ENCODE measurements around the gene MYBBP1A. TPM values are rescaled to one million over a fixed set of nuclear protein-coding genes. Genes with fewer than 3 reads are reported as not detected.
"Not testable (repeated sequence)": the region's sequence is repeated elsewhere in the genome, so short reads cannot be mapped to it uniquely, and the experiment has no call there.

The MYBBP1A gene
- polyA plus RNA-seq (ENCODE audit: insufficient read length in 12 of 12), result 10 to 100 TPM in 11 of 12 donors, not detected in 1; 22.4 to 77.3 (median 29.3) TPM
- long read RNA-seq, donor 1, partial matches to known transcripts, result 5 of 5 reads
- long read RNA-seq, donor 1, other reads (novel, unspliced or antisense), result 0 of 5 reads
- long read RNA-seq, donor 2, full-length matches to known transcripts, result 5 of 5 reads
- long read RNA-seq, donor 2, partial matches to known transcripts, result 0 of 5 reads
- long read RNA-seq, donor 2, other reads (novel, unspliced or antisense), result 0 of 5 reads
- long read RNA-seq, donor 3, partial matches to known transcripts, result 13 of 14 reads
- long read RNA-seq, donor 3, other reads (novel, unspliced or antisense), result 0 of 14 reads
- long read RNA-seq, donor 4, full-length matches to known transcripts, result 2 of 2 reads
- long read RNA-seq, donor 4, partial matches to known transcripts, result 0 of 2 reads
- long read RNA-seq, donor 4, other reads (novel, unspliced or antisense), result 0 of 2 reads
- long read RNA-seq, donor 5, full-length matches to known transcripts, result 1 of 1 reads
- long read RNA-seq, donor 5, partial matches to known transcripts, result 0 of 1 reads
- long read RNA-seq, donor 5, other reads (novel, unspliced or antisense), result 0 of 1 reads
- long read RNA-seq, donor 6, full-length matches to known transcripts, result 1 of 1 reads
- long read RNA-seq, donor 6, partial matches to known transcripts, result 0 of 1 reads
- long read RNA-seq, donor 6, other reads (novel, unspliced or antisense), result 0 of 1 reads
- long read RNA-seq, donor 7, partial matches to known transcripts, result 0 of 1 reads
- long read RNA-seq, donor 7, other reads (novel, unspliced or antisense), result 0 of 1 reads
- long read RNA-seq, donor 8, partial matches to known transcripts, result 0 of 1 reads
- long read RNA-seq, donor 8, other reads (novel, unspliced or antisense), result 0 of 1 reads
- long read RNA-seq, donor 9, full-length matches to known transcripts, result 2 of 2 reads
- long read RNA-seq, donor 9, partial matches to known transcripts, result 0 of 2 reads
- long read RNA-seq, donor 9, other reads (novel, unspliced or antisense), result 0 of 2 reads
- long read RNA-seq, donor 10, result 0 reads
- long read RNA-seq, donor 11, partial matches to known transcripts, result 0 of 2 reads
- long read RNA-seq, donor 11, other reads (novel, unspliced or antisense), result 0 of 2 reads

DNA sequence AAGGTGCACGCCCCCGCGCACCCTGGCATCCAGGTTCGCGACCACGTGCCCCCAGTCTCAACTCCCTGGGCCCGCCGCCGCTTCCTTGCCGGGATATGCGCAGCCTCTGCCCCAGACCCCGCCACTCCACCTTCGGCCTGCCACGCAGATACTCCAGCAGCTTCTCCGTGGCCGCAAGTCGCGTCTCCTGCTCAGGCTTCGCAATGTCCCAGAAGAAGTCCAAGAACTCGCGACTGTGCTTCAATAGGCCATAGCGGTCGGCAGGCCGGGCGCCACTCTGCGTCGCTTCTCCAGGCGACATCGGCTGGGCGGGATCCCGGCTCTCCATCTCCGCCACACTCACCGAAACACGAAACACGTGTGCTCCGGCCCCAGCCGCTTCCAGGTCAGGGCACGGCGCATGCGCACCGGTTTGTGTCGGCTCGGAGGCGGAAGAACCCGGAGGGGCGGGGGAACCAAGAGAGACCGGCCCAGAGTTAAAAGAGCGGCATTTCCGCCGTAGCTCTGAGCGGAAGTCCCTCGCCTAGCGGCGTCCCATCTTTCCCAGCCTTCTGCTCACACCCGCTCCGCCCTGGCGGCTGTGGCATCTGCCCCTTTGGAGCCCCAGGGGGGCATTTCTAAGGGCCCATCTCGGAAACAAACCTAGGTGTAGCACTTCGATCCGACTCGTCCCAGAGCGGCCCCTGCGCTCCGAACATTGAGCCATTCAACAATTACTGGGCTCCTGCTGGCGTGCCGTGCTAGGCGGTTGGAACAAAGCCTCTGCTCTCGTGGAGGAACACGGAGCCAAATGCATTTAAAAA, at the start of gene MYBBP1A:
MYBBP1A (minus strand) TSS at position 388 of the 803 bp plus-strand sequence; CDS start at position 328, 60 bp downstream.
- peak; percentile 97 for DNase-seq

DNA sequence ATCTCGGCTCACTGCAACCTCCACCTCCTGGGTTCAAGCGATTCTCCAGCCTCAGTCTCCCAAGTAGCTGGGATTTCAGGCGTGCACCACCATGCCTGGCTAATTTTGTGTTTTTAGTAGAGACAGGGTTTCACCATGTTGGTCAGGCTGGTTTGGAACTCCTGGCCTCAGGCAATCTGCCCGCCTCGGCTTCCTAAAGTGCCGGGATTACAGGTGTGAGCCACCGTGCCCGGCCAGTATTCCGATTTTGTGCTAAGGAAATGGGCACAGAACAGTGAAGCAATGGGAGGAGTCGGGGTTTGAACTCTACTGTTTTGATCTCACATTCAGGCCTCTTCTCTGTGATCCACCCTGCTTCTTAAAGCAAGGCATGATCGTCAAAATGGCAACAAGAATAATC, 49.6 kb upstream of the MYBBP1A start:
- not testable (repeated sequence) for DNase-seq

GRCh38 chr17:4604111-4604644, 49.0 kb upstream of the MYBBP1A start:
- peak; percentile 58 for DNase-seq

DNA sequence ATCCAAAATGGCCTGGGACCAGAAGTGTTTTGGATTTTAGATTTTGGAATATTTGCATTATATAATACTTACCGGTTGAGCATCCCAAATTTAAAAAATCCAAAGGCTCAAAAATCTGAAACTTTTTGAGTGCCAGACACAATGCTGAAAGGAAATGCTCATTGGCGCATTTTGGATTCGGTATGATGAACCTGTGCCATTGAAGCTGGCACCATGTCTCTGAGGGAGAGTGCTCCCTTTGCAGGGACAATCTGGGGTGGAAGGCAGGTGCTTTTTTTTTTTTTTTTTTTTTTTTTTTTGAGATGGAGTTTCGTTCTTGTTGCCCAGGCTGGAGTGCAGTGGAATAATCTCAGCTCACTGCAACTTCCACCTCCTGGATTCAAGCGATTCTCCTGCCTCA, 46.9 kb upstream of the MYBBP1A start:
- DNase-seq, result no peak

DNA sequence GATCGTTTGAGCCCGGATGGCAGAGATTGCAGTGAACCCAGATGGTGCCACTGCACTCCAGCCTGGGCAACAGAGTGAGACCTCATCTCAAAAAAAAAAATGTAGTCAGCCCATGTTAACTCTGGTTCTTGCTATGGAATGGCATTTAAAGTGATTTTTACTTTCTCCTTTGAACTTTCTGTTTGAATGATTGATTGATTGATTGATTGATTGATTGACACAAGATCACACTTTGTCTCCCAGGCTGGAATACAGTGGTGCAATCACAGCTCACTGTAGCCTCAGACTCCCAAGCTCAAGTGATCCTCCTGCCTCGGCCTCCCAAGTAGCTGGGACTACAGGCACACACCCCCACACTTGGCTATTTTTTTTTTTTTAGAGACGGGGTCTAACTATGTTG, 46.1 kb upstream of the MYBBP1A start:
- DNase-seq, result no peak

DNA sequence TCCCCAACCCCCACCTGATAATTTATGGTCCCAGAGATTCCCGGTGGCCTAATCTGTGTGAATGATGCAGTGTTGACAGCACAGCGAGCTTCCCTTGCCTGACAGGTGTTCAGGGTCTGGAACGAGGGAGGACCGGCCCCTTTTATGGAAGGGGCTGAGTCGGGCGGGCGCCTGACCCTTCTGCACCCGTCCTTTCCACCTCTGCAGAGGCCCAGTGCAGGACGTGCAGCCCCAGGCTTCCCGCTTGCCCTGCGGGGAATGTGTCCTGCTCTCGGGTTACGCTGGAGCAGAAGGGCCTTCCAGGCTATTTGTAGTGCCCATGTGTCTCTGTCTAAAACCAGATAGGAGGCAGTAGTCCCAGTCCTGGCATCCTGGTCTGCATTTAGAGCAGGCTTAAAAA, 45.4 kb upstream of the MYBBP1A start:
- DNase-seq, result no peak

GRCh38 chr17:4599505-4600281, 44.5 kb upstream of the MYBBP1A start:
- DNase-seq, result peak; percentile 63

GRCh38 chr17:4598776-4599504, 43.8 kb upstream of the MYBBP1A start:
- DNase-seq, result peak; percentile 66

DNA sequence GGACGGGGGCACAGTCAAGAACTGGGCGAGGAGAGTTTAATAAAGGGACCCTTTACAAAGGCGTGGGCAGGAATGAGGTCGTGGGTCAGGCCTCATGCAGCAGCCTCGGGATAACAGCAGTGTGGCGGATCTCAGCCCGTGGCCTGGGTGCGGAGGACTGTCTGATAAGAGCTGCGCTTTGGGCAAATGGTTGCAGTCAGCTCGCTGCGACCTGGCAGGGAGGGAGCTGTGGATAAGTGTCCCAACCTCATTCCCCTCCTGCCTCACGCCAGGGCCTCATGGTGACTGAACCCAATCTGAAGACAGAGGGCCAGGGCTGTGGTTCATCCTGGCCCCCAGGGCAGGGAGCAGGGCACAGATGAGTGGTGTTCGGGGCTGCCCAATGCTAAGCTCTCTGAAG, 42.8 kb upstream of the MYBBP1A start:
- no peak for DNase-seq

DNA sequence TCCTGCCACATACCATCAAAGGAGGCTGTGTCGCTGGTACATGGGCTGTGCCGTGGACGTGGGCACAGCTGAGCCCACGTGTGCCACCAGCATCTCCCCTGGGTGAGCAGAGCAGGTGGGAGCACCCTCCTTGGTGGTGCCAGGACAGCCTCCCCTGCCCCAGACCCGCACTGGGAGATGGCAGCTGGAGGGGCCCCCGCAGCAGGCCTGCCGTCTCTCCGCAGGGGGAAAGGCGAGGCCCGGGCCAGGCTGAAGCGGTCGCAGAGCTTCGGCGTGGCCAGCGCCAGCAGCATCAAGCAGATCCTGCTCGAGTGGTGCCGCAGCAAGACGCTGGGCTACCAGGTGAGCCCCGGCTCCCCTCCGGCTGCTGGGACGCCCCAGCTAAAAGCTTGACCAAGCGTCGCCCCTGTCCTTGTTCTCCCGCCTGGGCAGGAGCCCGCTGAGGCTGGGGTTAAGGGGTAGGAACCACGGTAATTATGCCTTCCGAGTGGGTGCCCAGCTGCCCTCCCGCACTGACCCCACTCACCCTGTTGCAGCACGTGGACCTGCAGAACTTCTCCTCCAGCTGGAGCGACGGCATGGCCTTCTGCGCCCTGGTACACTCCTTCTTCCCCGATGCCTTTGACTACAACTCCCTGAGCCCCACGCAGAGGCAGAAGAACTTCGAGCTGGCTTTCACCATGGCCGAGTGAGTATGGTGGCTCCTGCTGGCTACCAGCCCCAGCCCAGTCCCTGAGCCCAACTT, 41.6 kb upstream of the MYBBP1A start:
- DNase-seq, result no peak

DNA sequence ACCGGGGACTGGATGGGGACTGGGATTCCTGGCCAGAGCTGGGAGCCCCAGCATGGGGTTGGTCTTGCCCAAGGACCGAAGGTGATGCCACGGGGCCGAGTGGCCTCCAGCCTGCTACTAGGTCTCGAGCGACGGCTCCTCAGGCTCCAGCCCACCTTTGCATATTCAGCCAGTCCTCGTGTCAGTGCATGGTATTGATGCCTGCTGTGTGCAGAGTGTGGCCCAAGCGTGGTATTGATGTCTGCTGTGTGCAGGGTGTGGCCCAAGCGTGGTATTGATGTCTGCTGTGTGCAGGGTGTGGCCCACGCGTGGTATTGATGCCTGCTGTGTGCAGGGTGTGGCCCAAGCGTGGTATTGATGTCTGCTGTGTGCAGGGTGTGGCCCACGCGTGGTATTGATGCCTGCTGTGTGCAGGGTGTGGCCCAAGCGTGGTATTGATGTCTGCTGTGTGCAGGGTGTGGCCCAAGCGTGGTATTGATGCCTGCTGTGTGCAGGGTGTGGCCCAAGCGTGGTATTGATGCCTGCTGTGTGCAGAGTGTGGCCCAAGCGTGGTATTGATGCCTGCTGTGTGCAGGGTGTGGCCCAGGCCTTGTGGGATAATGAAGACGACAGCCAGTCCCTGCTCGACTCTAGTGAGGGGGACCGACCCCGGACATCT, 40.6 kb upstream of the MYBBP1A start:
- not testable (repeated sequence) for DNase-seq

DNA sequence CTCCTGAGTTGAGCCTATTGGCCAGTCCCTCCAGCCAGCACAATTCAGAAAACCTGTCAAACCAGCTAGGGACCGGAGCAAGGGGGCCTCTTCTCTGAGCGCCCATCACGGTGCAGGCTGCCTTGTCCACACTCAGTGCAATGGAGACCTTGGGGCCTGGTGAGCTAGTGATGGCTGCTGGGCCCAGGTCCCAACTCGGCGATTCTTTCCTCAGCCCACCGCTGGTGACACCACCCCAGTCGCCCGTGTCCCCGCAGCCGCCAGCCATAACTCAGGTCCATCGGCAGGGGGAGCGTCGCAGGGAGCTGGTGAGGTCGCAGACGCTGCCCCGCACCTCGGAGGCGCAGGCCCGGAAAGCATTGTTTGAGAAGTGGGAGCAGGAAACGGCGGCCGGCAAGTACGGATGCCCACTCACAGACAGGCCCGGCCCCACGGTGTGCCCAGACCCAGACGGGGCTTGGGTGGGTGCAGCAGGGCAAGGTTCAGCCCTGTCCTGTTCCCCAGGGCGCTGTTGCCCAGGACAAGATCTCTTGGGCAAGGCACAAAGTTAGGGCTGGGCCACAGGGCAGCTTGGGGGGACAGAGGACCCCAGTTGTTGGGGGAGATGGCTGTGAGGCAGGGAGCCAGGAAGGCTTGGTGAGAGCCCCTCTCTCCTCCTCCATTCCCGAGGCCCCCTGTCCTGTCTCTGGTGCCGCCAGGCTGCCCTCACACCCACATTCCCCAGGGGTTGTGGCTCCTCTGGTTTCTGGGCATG, 39.9 kb upstream of the MYBBP1A start:
- no peak for DNase-seq

GRCh38 chr17:4594406-4594805, 39.2 kb upstream of the MYBBP1A start:
- DNase-seq, result no peak

- DNase-seq, result no peak
Observed at GRCh38 chr17:4593021-4593421, 37.8 kb upstream of the MYBBP1A start.

GRCh38 chr17:4592240-4593005, 37.2 kb upstream of the MYBBP1A start:
- DNase-seq, result no peak

DNA sequence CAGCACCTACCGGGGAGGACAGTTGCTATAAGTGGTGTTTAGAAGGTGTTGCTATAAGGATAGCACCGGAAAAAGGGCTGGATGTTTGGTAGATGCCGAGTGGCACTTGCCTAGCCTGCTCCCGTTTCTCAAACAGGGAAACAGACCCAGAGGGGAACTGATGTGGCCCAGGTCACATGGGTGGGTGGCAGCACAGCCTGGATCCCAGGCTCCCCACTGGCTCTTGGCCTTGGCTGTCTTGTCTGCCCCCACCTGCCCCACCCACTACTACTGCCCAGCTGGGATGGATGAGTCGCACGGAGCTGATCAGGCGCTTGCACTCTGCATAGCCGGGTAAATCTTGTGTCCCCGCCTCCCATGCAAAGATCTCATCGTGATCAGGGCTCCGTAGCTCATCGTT, 36.3 kb upstream of the MYBBP1A start:
- no peak for DNase-seq

Data from muscle of arm (tissue), 14 donors.